Stimulated activated CD4-positive, alpha-beta T cell treated with anti-CD3 and anti-CD28 coated beads, Interleukin-2, amount 100 ng/mL, for 4 hours (primary cell): ENCODE measurements around the gene FAM227A.
"Not testable (repeated sequence)": the region's sequence is repeated elsewhere in the genome, so short reads cannot be mapped to it uniquely, and the experiment has no call there.

Experiments
- DNase-seq: peaks from one replicate; pipeline ENCODE4 v3.0.0-alpha.2; 2020; ENCODE audit warnings: low read depth

FAM227A gene

DNA sequence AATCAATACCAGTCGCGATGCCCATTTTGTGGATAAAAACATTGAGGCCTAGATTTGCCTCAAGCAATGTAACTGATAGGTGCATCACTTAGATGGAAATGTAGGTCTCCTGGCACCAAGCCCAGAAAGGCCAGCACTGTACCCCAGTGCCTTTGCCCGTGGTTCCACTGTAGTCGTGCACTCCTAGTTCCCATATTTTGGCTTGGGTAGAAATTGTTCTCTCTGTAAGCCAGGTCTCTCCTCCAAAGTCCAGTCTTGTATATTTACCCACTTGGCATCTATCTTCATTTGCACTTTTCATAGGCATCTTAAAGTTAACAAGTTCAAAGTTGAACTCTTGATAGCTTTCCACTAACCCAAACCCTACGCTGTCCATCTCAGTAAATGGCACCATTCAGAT lies 44.6 kb downstream of the FAM227A start:
- DNase-seq, result no peak

DNA sequence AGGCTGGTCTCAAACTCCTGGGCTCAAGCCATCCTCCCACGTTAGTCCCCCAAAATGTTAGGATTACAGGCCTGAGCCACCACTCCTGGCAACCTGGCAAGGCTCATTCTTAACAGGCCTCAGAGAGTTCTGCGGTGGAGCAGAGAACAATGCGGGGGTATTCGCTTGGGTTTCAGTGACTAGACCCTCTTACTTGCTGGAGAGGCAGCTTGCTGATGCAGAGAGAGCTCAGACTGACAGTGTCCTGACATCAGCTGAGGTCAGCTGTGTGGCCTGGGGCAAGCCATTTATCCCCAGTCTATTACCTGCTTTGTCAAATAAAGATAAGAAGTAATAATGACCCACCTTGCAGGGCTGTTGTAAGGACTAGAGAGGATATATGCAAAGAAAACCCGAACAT lies 46.0 kb downstream of the FAM227A start:
- DNase-seq, result no peak

DNA sequence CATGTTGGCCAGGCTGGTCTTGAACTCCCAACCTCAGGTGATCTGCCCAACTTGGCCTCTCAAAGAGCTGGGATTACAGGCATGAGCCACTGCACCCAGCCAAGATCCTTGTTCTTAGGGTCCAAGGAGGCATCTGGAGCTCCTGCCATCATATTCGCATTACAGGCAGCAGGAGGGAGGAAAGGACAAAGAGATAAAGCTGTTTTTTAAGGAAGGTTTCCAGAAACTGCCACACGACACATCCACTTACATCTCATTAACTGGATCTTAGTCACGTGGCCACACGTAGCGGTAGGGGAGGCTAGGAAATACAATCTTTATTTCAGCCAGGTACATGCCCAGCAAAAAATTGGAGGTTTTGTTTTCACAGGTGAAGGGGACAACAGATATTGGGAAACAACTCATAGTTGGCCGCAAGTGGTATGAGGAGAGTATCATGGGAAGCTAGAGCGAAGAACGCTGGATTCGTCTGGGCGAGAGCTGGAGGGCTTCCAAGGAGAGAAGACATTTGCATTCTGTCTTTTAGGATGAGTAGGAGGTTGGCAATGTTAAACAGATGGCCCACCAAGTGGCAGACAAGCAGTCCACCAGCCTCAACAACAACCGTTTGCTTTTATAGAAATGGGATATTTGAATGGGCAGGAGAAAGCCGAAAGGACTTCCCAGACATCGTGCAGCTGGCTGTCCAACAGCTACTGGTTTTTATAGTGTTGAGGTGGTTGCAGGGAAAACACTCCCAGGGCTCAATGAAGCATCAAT lies 47.0 kb downstream of the FAM227A start:
- DNase-seq, result no peak

DNA sequence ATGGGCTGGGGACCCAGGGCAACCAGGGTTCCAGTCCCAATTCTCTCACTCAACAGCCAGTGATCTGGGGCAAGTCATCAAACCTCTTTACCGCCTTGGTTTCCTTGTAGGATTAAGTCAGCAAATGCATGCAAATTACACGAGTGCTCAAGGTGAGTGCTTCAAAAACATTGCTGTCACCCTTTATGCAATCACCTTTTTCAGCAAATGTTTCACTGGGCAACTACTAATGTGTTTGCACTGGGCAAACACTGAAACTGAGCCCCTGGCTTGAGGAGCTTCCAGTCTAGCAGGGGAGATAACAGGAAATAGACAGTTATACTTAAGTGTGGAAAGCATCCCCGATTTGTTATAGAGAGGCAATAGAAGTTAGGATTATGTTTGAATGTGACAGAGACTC lies 48.5 kb downstream of the FAM227A start:
- DNase-seq, result no peak

DNA sequence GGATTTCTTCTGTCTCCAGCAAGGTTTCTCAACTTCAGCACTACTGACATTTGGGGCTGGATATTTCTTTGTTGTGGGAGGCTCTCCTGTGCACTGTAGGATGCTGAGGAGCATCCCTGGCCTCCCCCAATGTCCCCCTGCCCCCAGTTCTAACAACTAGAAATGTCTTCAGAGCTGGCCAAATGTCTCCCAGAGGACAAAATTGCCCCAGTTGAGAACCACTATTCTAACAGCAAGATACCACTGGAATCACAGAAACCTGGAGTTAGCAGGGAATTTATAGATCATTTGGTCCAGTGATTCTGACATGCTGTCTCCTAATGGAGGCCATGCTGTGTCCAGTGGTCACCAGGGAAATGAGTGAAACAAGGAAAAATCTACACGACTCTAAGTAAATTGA lies 54.0 kb downstream of the FAM227A start:
- no peak for DNase-seq

DNA sequence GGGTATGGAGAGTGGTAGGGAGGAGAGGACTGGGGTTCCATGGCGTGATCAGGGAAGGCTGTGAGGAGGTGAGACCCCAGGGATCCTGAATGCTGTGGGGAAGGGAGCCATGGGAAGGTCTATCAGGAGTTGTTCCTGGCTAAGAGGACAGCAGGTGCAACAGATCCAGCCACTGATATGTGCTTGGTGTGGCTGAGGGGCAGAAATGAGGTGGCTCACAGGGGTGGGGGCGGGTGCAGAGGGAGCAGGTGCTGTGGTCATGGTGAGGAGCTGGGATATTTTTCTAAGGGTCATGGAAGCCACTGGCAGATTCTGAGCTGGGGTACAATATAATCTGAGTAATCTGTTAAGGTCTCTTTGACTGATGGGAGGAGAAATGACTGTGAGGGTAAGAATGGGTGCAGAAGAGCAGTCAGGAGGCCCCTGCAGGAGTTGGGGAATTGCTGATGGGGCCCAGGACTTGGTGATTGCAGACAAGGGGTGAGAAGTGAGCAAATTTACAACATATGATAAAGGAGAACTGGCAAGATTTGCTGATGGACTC lies 54.9 kb downstream of the FAM227A start:
- no peak for DNase-seq

DNA sequence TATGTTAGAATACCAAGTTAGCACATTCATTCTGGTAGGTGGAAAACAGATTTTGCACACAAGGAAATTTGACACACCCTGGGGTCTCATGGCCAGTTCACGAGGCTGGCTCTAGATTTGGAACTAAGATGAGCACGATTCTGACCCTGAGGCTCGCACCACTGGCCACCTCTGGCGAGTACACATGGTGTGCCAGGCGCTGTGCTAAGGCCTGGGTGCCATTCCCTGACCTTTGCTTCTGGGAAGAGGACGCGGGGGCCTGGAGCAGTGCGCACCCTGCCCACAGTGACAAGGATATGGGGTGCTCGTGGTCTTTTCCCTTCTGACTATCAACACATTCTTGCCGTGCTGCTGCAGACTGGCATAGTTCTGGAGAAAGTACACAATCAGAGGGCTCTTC lies 56.7 kb downstream of the FAM227A start:
- no peak for DNase-seq

DNA sequence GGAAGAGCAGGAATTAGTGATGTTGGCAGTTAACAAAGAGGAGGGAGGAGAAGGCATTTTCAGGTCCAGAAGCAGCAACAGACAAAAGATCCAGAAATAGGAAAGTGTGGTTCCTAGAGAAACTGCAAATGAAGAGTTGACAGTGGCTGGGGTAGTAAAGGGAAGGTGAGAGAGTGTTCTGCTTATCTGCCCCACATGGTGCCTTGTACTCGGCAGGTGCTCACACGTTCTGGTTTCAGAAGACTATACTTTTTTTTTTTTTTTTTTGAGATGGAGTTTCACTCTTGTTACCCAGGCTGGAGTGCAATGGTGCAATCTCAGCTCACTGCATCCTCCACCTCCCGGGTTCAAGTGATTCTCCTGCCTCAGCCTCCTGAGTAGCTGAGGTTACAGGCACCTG lies 73.3 kb downstream of the FAM227A start:
- DNase-seq, result not testable (repeated sequence)

DNA sequence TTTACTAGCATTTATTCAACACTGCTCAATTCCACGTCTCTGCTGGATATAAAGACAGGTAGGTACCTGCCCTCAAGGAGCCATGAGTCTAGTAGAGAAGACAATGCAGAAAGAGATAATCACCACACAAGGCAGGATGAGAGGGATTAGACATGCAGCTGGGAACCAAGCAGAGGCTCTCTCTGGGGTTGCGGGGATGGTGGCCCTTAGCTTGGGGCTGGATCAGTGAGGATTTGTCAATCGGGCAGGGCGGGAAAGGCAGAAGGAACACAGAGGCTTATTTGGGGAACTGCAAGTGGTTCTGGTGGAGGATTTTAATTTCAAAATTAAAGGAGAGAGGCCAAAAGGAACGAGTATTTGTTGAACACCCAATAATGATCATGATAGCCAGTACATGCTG lies 77.7 kb downstream of the FAM227A start:
- DNase-seq, result no peak

DNA sequence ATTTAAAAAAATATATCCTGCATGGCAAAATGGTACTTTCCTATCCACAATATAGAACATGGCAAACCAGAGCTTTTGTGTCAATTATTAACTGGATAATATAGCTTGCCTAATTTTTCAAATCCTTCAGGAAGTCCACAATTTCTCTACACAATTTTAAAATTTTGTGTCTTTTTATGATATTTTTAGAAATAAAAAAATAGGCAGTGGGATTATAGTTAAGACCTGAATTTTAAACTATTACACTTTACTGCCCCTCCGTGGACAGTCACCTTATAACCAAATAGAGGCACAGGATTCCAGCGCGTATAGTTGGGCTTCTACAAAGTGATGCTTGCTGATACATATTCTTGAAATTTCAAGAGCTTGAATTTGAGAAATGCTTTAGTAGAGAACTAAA lies 84.1 kb downstream of the FAM227A start:
- DNase-seq, result peak; percentile 16

DNA sequence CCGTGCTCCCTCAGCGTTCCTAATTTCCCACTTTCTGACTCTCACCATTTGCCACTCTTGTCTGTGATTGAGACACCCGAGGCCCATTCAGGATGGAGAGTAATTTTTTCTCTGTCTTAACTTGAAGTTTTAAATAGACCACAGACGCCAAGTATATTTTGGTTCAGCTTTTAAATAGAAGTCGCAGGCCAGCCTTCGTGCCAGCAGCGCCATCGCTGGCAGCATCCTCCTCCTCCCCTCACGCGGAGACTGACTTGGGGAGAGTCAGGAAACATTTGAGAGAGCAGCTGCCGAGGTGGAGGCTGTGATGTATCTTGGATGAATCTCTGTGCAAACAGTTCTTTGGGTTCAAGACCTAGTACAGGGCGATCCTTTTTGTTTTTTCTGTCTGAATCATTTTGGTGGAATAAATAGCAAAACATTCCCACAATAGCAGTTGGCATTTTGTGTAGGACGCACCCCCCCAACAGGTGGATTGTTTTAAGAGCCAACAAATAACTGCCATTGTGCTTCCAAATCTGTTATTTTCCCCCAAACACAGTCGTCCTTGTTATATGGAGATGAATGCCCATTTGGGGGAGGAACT lies 85.3 kb downstream of the FAM227A start:
- DNase-seq, result peak; percentile 14

DNA sequence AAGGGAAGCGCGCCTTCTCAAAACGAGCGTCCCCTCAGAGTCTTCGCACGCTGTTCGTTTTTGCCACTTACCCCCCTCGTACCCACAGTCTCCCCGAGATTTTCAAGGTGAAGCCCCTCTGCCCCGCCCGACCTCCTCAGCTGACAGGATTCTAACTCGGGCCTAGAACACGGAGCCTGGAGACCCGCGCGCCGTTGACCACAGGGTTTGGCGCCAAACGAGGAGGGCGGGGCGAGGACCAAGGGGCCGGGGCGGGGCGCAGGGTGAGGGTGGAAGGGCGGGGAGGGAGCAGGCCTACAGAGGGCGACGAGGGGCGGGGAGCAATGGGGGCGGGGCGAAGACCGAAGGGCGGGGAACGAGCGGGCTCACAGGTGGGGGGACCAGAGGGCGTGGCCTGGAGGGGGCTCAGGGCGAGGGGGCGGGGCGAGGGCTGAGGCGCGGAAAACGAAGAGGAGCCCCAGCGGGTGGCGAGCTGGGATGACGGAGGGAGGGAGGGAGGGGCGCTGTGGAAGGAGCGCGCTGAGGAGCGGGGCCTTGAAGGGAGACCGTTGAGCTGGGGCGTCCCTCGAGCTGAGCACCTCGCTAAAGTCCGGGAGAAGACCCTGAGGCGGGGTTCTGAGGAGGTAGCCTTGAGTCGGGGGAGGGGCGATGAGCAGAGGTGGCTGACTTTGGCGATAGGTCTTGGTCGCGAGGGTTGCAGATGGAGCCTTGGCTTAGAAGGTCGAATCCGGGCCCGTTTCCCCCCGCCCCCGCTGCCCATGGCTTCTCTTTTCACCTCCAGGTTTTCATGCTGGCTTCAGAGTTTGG lies 86.0 kb downstream of the FAM227A start, which contains the start of gene DMC1:
DMC1 (minus strand) TSS at position 212 of the 807 bp plus-strand sequence. CDS start 1,927 bp downstream, outside the sequence.
- peak; percentile 96 for DNase-seq

DNA sequence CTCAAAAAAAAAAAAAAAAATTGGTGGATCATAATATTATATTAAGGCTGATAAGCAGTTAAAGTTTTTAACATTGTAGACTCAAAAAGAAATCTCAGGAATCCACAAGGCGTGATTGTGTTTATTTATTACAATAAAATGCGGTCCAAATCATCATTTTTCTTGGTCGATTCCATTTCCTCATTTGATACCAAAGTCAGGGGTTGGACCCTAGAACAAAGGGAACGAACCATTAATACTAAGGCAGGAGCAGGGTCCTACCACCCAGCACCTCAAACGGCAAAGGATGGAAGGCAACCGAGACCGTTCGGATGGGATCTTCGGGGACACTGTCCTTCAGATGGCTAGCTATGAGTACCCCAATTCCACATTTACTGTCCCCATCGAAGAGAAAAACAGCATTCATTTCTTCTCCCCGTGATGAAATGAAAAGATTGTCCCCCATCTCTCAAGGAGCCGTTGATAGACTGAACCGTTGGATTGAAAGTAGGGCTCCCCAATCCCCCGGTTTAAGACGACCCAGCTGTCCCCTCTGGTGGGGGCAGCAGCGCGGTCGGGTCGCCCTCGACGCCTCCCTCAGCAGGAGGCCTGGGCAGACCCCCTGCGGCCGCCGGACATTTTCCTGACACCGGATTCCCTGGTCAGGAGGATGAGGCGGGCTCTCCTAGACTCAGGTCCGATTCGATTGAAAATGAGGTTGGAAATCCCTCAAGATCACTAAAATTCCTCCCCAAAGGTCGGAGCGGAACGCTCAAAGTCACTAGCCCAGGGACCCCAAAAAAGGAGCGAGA lies 86.8 kb downstream of the FAM227A start:
- DNase-seq, result peak; percentile 2

DNA sequence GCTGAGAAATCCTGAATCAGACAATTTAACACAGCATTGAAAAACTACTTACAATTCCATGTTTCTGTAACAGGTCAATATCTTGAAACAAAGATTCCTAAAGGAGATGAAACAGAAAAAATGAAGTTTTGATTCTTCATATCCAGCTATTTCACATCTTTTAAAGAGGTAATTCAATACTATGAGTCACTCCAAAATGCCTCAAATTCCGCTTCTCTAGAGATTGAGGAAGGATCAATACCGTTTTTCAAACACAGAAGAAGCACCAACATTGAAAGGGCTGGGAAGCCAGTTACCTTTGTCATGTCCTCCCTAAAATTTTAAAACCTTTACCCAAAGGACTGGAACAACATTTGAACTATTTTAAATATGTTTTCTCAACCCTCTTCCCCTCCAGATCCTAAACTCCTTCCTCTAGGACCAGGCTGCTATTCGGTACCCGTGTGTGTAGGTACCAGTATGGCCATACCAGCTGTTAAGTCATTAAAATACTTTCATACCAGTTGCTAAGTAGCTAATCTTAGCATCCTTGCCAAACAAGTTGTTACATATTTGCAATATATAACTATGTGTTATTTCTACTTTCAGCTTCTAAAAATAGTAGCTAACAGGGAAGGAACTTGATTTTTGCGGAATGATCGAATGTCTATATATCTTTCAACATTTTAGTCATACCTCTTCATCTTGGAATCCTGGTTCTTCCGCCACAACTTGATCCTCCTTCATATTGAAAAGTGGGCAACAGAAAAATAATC lies 88.5 kb downstream of the FAM227A start:
- DNase-seq, result no peak

DNA sequence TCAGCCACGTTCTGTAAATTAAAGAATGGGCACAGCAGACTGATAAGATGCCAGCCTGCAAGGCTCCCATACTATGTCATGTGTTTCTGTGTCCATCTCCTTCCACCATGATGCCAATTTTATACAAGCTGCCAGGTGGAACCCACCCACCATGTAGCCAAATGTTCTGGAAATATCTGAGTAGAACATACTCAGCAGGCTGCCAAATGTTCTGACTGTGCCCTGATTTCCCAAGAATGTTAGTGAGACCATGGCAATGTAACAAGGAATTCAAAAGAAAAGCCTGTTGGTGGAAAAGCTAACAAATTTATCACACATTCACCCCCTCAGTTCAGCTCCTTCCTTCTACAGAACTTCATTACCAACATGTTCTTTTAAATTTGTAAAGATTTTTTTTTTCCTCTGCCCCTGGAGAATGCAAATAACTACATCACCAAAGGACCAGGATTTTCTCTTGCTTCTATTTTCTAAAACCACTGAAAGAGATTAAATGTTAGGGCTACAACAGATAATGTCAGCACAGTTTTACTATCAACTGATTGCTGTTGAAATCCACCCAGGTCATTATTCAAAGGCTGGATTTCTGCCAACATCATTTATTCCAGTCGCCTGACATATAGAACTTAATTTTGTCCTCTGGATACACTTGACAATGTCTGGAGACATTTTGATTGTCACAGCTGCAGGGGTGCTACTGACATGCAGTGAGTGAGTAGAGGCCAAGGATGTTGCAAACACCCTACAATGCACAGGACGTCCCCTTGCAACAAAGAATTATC lies 89.3 kb downstream of the FAM227A start:
- DNase-seq, result no peak

DNA sequence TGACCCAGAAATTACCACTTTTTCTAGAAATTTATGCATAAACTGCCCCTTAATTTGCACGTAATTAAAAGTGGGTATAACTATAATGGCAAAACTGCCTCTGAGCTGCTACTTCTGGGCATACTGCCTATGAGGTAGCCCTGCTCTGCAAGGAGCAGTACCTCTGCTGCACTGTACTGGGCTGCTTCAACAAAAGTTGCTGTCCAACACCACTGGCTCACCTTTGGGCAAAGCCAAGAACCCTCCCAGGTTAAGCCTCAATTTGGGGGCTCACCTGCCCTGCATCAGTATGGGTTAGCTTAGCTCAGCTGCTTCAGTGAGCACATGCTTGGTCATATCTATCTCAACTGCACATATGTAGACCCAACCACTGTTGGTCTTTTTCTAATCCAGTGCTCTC lies 90.8 kb downstream of the FAM227A start:
- no peak for DNase-seq

DNA sequence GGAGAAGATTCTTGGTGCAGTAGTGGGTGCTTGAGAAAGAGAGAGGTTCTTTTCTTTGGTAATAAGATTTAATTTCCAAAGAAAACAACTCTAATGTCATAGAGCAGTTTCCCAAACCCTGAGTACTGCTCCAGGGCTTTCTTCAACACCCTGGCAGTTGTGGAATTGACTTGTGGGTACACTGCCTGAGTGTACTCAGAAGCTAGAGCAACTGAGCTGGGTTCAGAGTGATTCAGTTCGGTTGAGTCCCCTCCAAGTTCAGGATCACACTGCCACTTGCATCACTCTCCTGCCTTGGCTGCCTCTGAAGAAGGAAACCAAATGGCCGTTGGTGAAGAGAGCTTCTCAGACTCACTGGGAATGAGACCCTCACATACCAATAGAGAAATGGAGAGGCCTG lies 91.5 kb downstream of the FAM227A start:
- no peak for DNase-seq

DNA sequence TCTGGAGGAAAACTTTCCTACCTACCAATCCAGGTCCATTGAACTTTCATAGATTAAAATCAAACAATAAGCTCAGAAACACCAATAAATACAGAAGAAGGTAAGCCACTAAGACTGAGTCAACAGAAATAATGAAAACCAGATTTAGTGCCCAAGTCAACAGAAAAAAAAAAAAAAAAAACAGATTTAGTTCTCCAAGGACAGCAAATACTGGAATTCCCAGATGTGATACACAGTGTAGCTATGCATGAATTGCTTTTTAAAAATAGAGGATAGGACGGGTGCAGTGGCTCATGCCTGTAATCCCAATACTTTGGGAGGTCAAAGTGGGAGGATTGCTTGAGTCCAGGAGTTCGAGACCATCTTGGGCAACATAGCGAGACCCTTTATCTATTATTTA lies 101.9 kb downstream of the FAM227A start:
- DNase-seq, result no peak

DNA sequence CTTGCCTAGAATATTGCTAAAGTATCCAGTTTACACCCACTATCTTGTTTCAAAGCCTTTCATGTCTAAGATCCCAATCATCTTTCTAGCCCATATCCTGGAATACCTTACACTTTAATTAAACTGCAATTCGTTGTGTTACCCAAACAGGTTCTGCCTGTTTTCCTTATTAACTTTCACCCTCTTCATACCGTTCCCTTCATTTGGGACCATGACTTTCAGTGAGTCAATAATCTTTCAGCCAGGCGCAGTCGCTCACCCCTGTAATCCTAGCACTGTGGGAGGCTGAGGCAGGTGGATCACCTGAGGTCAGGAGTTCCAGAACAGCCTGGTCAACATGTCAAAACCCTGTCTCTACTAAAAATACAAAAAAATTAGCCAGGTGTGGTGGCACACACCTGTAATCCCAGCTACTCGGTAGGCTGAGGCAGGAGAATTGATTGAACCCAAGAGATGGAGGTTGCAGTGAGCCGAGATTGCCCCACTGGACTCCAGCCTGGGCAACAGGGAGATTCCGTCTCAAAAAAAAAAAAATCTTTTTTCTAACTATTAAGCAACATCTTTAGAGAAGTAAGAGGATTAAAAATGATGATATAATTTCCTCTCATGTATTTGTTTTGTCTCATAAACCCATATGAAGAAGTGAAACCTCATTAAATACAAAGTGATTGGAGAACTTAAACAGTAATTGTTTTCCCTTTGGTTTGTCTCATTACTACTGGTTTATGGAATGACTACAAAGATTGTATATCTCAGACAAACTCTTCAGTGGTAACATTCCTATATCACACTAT lies 106.9 kb downstream of the FAM227A start:
- DNase-seq, result no peak

DNA sequence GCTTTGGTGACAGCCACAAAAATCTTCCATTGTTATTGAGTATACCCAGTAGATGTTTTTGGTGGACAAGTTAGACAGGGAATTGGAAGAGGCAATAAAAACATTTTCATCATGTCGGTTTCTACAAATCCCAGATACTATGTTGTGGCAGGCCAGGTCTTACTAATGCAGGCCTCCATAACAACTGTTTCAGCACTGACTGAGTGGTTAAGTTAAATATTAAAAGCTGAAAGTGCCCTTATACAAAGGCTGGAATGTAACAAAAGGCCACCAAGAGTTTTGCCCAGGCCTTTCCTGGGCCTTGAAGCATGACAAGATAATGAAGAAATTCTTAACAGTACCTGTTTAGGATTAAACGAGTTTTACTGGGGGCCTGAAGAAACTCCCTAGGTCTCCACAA lies 115.5 kb downstream of the FAM227A start:
- no peak for DNase-seq
